Stromal cell of bone marrow (primary cell): Measurements from ENCODE around the gene PDE3B.
"Not testable (repeated sequence)": the region's sequence is repeated elsewhere in the genome, so short reads cannot be mapped to it uniquely, and the experiment has no call there.

Source experiments
- DNase-seq: peaks from one replicate; pipeline ENCODE4 v3.0.0-alpha.2; 2012; ENCODE audit warnings: low read depth

Gene PDE3B

GRCh38 chr11:14743667-14744066 lies 100.1 kb downstream of the PDE3B start:
- DNase-seq = not testable (repeated sequence)

GRCh38 chr11:14746857-14747395 lies 103.3 kb downstream of the PDE3B start:
- DNase-seq = no peak

GRCh38 chr11:14748090-14748489 lies 104.5 kb downstream of the PDE3B start:
- no peak for DNase-seq

GRCh38 chr11:14750911-14751310 lies 107.3 kb downstream of the PDE3B start:
- no peak for DNase-seq

- no peak for DNase-seq
These were observed 108.4 kb downstream of the PDE3B start for GRCh38 chr11:14751975-14752407.

GRCh38 chr11:14755140-14755539 lies 111.5 kb downstream of the PDE3B start:
- no peak for DNase-seq

- no peak for DNase-seq
These were observed 112.7 kb downstream of the PDE3B start for GRCh38 chr11:14756349-14756748.

- DNase-seq = not testable (repeated sequence)
These were observed 115.9 kb downstream of the PDE3B start for GRCh38 chr11:14759300-14760012.

- no peak for DNase-seq
These were observed 120.6 kb downstream of the PDE3B start for GRCh38 chr11:14764179-14764578.

GRCh38 chr11:14764579-14765527 lies 121.2 kb downstream of the PDE3B start:
- no peak for DNase-seq

- no peak for DNase-seq
These were observed 123.0 kb downstream of the PDE3B start for GRCh38 chr11:14766585-14766984.

- no peak for DNase-seq
These were observed 125.1 kb downstream of the PDE3B start for GRCh38 chr11:14768526-14769188.

- DNase-seq = no peak
These were observed 130.2 kb downstream of the PDE3B start for GRCh38 chr11:14773755-14774154.

GRCh38 chr11:14774721-14775120 lies 131.1 kb downstream of the PDE3B start:
- DNase-seq = no peak

- DNase-seq = no peak
These were observed 132.3 kb downstream of the PDE3B start for GRCh38 chr11:14775897-14776296.

GRCh38 chr11:14778460-14778859 lies 134.9 kb downstream of the PDE3B start:
- DNase-seq = not testable (repeated sequence)

GRCh38 chr11:14783788-14784187 lies 140.2 kb downstream of the PDE3B start:
- DNase-seq = no peak

GRCh38 chr11:14784230-14784629 lies 140.6 kb downstream of the PDE3B start:
- DNase-seq = no peak

- no peak for DNase-seq
These were observed 146.4 kb downstream of the PDE3B start for GRCh38 chr11:14789879-14790484.

GRCh38 chr11:14793546-14793945 lies 149.9 kb downstream of the PDE3B start:
- no peak for DNase-seq

- not testable (repeated sequence) for DNase-seq
These were observed 152.4 kb downstream of the PDE3B start for GRCh38 chr11:14796028-14796427.

- DNase-seq = no peak
These were observed 160.2 kb downstream of the PDE3B start for GRCh38 chr11:14803846-14804245.
